Measurements from ENCODE around the gene PPP1R1B.

PPP1R1B gene

DNA sequence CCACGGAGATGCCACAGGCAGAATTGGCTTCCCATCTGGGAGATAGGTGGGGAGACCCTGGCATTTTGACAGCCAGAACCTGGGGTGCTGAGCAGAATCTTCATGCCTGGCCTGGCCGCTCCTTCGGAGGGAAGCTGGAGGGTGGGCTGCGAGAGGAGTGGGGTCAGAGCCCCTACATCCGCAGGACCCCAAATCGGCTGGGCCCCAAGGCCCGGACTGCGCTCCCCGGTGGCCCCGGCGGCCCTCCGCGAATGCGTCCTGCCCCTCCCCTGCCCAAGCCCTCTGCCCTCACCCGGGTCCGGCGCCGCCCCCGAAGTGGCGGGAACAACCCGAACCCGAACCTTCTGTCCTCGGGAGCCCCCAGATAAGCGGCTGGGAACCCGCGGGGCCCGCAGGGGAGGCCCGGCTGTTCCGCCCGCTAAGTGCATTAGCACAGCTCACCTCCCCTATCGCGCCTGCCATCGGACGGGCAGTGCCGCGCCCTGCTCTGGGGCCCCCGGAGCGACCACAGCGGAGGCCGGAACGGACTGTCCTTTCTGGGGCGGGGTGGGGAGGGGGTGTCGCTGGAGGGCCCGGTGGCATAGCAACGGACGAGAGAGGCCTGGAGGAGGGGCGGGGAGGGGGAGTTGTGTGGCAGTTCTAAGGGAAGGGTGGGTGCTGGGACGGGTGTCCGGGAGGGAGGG, 40.7 kb downstream of the PPP1R1B start:
- DNase-seq (ENCODE audit: low read depth in 2 of 2): no peak

GRCh38 chr17:39667945-39668924, 41.5 kb downstream of the PPP1R1B start, which contains the start of gene PNMT:
PNMT (plus strand) TSS chr17:39668453; CDS start chr17:39668476, 23 bp downstream.
- DNase-seq (ENCODE audit: low read depth in 2 of 2): peak in 1 of 2 donors; percentile 50

GRCh38 chr17:39669897-39670735, 43.4 kb downstream of the PPP1R1B start:
- no peak for DNase-seq (ENCODE audit: low read depth in 2 of 2)

- DNase-seq (ENCODE audit: low read depth in 2 of 2): no peak
Measured at GRCh38 chr17:39670746-39671145, 44.0 kb downstream of the PPP1R1B start.

DNA sequence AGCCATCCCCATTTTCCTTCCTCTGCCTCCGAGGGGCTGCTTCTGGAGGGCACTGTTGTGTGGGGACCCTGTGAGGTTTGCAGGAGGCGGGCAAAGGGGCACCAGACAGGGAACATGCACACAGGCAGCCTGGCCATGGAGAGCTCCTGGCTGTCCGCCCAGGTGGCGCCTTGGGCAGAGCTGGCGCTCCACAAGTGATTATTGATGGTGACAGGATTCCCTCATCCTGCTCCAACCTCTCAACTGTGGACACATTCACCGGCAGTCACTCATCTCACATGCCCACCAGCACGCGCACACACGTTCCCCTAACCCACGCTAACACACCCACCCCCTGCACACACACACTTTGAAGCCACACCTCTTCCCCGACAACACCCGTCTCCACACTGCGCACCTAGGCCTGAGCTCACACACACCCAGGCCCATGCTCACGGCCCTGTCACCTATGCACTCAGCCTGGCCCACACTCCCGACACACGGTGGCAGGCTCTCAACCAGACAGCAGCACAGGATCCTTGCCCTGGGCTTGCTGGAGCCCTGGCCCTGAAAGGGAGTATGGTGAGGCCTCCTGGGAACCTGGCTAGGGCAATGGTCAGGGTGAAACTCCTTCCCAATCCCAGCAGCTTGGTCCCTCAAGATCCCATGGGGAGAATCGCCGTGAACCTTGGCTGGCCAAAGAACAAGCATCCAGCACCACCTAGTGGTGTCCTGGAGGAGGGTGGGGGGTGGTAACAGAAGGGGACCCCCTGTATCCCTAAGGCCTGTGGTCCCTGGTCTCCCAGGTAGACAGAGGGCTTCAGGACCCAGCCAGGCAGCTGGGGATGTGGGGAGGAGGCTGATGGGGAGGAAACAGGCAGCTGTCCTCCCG, 45.1 kb downstream of the PPP1R1B start:
- DNase-seq (ENCODE audit: low read depth in 2 of 2): no peak

GRCh38 chr17:39672522-39673334, 46.0 kb downstream of the PPP1R1B start:
- DNase-seq (ENCODE audit: low read depth in 2 of 2): no peak

GRCh38 chr17:39673335-39674081, 46.8 kb downstream of the PPP1R1B start:
- DNase-seq (ENCODE audit: low read depth in 2 of 2): no peak

GRCh38 chr17:39674179-39674578, 47.4 kb downstream of the PPP1R1B start:
- DNase-seq (ENCODE audit: low read depth in 2 of 2): no peak

DNA sequence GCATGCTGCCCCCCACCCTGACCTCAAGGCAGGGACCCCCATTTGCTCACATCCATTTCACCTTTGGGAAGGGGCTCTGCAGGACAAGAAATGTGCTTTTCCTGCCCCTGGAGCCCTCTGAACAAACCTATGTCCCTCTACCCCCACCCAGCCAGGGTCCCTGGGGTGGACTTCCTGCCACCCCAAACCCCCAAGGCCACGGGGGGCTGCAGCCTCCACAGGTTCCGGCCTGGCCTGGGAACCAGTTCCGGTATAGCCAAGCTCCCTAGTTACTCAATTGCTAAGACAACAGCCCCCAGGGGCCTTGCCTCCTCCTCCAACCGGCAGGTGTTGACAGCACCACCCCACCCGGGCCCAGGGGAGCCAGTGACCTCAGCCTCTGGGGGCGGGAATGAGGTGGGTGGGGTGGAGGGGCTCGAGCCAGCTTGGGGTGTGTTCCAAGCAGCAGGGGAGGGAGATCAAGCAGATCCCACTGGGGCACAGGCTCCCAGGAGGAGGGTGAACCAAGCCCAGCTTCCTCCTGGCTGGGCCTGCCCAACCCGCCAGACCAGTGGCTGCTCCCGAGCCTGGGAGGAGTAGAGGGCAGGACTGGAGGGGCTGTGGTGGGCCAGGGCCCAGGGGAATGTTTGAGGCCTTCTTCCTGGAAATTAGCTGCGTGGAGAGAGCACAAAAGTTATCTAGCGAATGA, 48.1 kb downstream of the PPP1R1B start:
- no peak for DNase-seq (ENCODE audit: low read depth in 2 of 2)

- DNase-seq (ENCODE audit: low read depth in 2 of 2): no peak
Measured at GRCh38 chr17:39675390-39676082, 48.8 kb downstream of the PPP1R1B start.

DNA sequence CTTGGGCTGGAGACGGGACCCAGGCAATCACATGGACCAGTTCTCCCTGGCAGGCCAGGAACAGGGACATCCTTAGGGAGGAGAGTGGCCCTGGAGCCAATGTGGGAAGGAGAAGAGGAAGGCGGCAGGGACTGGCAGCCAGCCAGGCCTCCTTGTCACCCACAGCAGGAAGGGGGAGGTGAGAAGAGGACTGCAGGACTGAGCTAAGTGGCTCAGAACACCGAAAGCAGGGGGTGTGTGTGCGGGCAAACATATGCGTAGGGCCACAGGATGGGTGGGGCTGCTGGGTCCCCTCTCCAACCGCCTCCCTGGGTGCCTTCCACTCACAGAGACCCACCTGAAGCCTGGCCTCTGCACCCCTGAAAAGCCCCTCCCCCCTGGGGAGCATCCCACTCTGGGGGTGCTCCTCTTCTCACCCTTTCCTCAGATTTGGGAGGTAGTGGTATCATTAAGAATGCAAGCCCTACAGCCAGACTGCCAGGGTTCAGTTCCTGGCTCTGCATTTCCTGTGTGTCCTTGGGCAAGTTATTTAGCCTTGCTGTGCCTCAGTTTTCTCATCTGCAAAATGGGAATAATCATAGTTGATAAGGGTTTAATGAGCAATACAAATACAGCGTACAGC, 49.6 kb downstream of the PPP1R1B start:
- DNase-seq (ENCODE audit: low read depth in 2 of 2): no peak

DNA sequence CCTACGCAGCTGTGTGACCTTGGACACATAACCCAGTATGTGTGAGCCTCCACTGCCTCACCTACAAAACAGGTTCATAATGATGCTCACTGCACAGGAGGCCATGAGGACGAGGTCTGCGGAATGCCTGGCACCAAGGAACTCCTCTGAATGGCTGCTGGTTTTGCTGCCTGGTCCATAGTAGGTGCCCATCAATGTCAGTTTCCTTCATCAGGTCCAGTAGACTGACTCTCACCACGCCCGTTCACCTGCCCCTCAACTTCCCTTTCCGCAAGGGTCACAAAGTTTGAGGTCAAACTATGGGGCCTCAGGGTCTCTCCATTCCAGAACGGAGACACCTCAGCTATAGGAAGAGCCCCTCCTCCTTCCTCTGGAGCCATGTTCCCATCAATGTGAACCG, 50.3 kb downstream of the PPP1R1B start:
- no peak for DNase-seq (ENCODE audit: low read depth in 2 of 2)

GRCh38 chr17:39677542-39678339, 51.0 kb downstream of the PPP1R1B start:
- no peak for DNase-seq (ENCODE audit: low read depth in 2 of 2)

DNA sequence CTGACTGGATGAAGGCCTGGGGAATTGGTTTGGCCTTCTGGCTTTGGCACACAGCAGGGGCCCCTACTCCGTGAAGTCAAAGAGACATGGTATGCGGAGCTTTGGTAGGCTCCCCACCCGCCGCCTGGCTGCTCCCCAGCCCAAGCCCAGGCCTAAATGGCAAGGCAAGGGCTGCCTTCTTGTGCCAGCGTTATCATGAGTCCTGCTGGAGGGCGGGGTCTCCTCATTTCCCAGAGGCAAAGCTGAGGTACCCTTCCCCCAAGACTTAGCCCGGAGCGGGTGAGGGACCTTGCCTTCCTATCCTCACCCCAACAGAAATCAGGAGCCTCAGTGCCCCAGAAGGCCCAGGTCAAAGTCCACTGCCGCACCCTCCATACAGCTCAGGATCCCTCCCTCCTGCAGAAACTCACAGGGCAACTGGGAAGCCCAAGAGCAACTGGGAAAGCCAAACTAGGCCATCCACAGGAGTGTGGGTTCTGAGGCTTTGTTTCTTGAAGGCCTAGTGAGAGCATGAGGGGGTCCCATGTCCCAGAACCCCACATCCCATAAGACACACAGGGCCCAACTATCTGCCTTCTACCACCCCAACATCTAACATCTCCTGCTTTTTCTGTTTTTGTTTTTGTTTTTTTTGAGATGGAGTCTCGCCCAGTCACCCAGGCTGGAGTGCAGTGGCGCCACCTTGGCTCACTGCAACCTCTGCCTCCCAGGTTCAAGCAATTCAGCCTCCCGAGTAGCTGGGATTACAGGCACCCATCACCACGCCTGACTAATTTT, 51.8 kb downstream of the PPP1R1B start:
- no peak for DNase-seq (ENCODE audit: low read depth in 2 of 2)

GRCh38 chr17:39679521-39680192, 52.9 kb downstream of the PPP1R1B start:
- no peak for DNase-seq (ENCODE audit: low read depth in 2 of 2)
